ENCODE results near the gene DHFR. TPM values are rescaled to one million over a fixed set of nuclear protein-coding genes. Genes with fewer than 3 reads are reported as not detected.

DHFR gene
- total RNA-seq, 2 experiments from 2014 or later, result 107 to 112 TPM

- intact Hi-C loops (cut with micrococcal nuclease), result no loop called here
- no peaks in the 10 kb centered on the region for H3K27me3 Mint-ChIP-seq (ENCODE audit: low read depth)
- no peak overlapping the region for H3K27ac Mint-ChIP-seq
- no peaks in the 10 kb centered on the region for H3K4me1 Mint-ChIP-seq (ENCODE audit: low read depth)
- H3K4me3 Mint-ChIP-seq, result no peak overlapping the region
- H3K9me3 Mint-ChIP-seq, result peaks cover 1% of the 10 kb centered on the region
- DNase-seq, result no peak
- CTCF ChIA-PET, result interaction anchor here (0.6 to 1.3 kb wide), 2 partner anchors 57 to 108 kb away, joined by 3 read pairs; no protein-coding TSS in a partner anchor
- H3K36me3 Mint-ChIP-seq (ENCODE audit: low read depth), result peaks cover 5% of the 10 kb centered on the region
Observed at GRCh38 chr5:80615266-80615914, 39.4 kb downstream of the DHFR start.

GRCh38 chr5:80609692-80610091 lies 45.1 kb downstream of the DHFR start:
- Mint-ChIP-seq H3K27me3 (ENCODE audit: low read depth) (no peaks in the 10 kb centered on the region), H3K27ac (no peak overlapping the region), H3K9me3 (peaks cover 1% of the 10 kb centered on the region), H3K4me3 (no peak overlapping the region), H3K4me1 (ENCODE audit: low read depth) (no peaks in the 10 kb centered on the region), H3K36me3 (ENCODE audit: low read depth) (no peaks in the 10 kb centered on the region)
- intact Hi-C loops (cut with micrococcal nuclease), result no loop called here
- no peak for DNase-seq
- CTCF ChIA-PET, result no interaction called here

DNA sequence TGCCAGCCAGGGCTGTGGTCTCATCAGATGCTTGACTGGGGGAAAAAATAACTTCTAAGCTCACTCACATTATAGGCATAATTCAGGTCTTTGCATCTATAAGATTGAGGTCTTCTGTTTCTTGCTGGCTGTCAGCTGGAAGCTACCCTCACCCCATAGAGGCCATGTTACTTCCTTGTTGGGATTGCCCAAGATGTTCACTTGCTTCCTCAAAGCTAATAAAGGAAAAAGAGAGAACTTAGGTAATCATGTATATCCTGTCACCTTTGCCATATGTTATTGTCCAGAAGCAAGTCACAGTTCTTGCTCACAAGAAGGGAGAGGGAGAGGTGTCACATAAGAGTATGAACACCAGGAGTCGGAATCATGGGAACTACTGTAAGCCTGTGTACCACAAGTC lies 46.1 kb downstream of the DHFR start:
- Mint-ChIP-seq H3K27ac (no peak overlapping the region), H3K27me3 (ENCODE audit: low read depth) (no peaks in the 10 kb centered on the region), H3K4me1 (ENCODE audit: low read depth) (no peaks in the 10 kb centered on the region), H3K36me3 (ENCODE audit: low read depth) (no peaks in the 10 kb centered on the region), H3K4me3 (no peak overlapping the region), H3K9me3 (peaks cover 1% of the 10 kb centered on the region)
- CTCF ChIA-PET, result no interaction called here
- DNase-seq, result no peak
- intact Hi-C loops (cut with micrococcal nuclease), result no loop called here

DNA sequence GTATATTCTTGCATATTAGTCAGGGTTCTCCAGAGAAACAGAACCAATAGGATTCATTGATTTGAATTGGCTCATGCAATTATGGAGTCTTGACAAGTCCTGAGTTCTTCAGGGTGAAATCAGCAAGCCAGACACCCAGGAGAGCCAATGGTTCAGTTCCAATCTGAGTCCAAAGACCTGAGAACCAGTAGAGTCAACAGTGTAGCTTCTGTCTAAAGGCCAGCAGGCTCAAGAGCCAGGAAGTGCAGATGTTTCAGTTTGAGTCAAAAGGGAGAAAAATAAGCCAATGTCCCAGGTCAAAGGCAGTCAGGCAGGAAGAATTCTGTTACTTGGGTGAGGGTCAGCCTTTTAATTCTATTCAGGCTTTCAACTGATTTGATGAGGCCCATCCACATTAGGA lies 47.0 kb downstream of the DHFR start:
- Mint-ChIP-seq H3K36me3 (ENCODE audit: low read depth) (no peaks in the 10 kb centered on the region), H3K27ac (no peak overlapping the region), H3K4me1 (ENCODE audit: low read depth) (no peaks in the 10 kb centered on the region), H3K4me3 (no peak overlapping the region), H3K27me3 (ENCODE audit: low read depth) (no peaks in the 10 kb centered on the region), H3K9me3 (peaks cover 1% of the 10 kb centered on the region)
- intact Hi-C loops (cut with micrococcal nuclease), result no loop called here
- no peak for DNase-seq
- CTCF ChIA-PET, result no interaction called here

GRCh38 chr5:80607343-80607742 lies 47.4 kb downstream of the DHFR start:
- Mint-ChIP-seq H3K27me3 (ENCODE audit: low read depth) (no peaks in the 10 kb centered on the region), H3K27ac (no peak overlapping the region), H3K4me3 (no peak overlapping the region), H3K36me3 (ENCODE audit: low read depth) (no peaks in the 10 kb centered on the region), H3K9me3 (peaks cover 1% of the 10 kb centered on the region), H3K4me1 (ENCODE audit: low read depth) (no peaks in the 10 kb centered on the region)
- intact Hi-C loops (cut with micrococcal nuclease), result no loop called here
- no peak for DNase-seq
- CTCF ChIA-PET, result no interaction called here

DNA sequence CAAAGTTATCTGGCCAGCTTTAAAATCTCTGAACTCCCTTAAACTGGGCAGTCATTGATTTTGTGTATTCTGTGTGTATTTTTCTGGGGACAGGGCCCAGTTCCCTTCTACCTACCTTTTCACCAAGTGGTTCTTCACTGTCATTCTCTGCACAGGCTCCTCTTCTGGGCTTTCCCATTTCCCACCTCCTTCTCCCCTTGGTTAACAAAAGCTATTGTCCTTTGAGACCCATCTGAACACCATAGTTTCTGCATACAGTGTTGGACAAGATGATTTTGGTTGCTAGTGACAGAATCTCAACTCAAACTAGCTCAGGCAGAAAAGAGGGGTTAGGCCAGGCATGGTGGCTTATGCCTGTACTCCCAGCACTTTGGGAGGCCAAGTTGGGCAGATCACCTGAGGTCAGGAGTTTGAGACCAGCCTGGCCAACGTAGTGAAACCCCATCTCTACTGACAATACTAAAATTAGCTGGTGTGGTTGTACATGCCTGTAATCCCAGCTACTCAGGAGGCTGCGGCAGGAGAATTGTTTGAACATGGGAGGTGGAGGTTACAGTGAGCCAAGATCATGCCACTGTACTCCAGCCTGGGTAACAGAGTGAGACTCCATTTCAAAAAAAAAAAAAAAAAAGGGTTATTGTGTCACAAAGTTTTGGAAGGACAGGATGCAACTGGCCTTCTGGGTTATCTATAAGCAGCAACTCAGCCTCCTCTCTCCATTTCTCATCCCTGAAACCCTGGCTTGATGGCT lies 53.7 kb downstream of the DHFR start:
- Mint-ChIP-seq H3K4me3 (no peak overlapping the region), H3K36me3 (ENCODE audit: low read depth) (no peaks in the 10 kb centered on the region), H3K27me3 (ENCODE audit: low read depth) (no peaks in the 10 kb centered on the region), H3K4me1 (ENCODE audit: low read depth) (no peaks in the 10 kb centered on the region), H3K27ac (no peak overlapping the region), H3K9me3 (no peaks in the 10 kb centered on the region)
- intact Hi-C loops (cut with micrococcal nuclease), result no loop called here
- CTCF ChIA-PET, result interaction anchor here (0.7 kb wide), 1 partner anchor 848 kb away, joined by 4 read pairs; no protein-coding TSS in a partner anchor
- DNase-seq, result no peak

- H3K4me1 Mint-ChIP-seq (ENCODE audit: low read depth), result no peaks in the 10 kb centered on the region
- intact Hi-C loops (cut with micrococcal nuclease), result no loop called here
- H3K9me3 Mint-ChIP-seq, result no peaks in the 10 kb centered on the region
- H3K27me3 Mint-ChIP-seq (ENCODE audit: low read depth), result no peaks in the 10 kb centered on the region
- H3K27ac Mint-ChIP-seq, result no peak overlapping the region
- no peak for DNase-seq
- CTCF ChIA-PET, result no interaction called here
- H3K4me3 Mint-ChIP-seq, result no peak overlapping the region
- no peaks in the 10 kb centered on the region for H3K36me3 Mint-ChIP-seq (ENCODE audit: low read depth)
Observed at GRCh38 chr5:80597500-80597899, 57.3 kb downstream of the DHFR start.

DNA sequence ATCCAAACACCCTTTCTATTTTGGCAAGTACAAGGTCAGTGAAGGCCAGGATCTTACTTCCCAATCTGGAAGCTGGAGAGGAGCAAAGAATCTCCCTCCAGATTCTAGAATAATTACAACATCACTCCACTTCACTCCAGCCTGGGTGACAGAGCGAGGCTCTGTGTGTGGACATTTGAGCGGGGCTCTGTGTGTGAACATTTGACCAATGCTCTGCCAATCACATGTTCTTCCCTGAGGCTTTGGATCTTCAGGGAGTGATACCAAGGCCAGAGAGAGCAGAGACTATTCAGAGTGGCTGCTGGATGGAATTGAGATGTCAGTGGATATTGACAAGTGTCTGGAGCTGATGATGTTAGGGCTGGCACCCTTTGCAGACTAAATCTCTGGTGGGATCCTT lies 60.0 kb downstream of the DHFR start:
- no peaks in the 10 kb centered on the region for H3K9me3 Mint-ChIP-seq
- no peak overlapping the region for H3K4me3 Mint-ChIP-seq
- no peaks in the 10 kb centered on the region for H3K4me1 Mint-ChIP-seq (ENCODE audit: low read depth)
- intact Hi-C loops (cut with micrococcal nuclease), result no loop called here
- no peaks in the 10 kb centered on the region for H3K27me3 Mint-ChIP-seq (ENCODE audit: low read depth)
- DNase-seq, result no peak
- H3K36me3 Mint-ChIP-seq (ENCODE audit: low read depth), result no peaks in the 10 kb centered on the region
- CTCF ChIA-PET, result no interaction called here
- H3K27ac Mint-ChIP-seq, result no peak overlapping the region

DNA sequence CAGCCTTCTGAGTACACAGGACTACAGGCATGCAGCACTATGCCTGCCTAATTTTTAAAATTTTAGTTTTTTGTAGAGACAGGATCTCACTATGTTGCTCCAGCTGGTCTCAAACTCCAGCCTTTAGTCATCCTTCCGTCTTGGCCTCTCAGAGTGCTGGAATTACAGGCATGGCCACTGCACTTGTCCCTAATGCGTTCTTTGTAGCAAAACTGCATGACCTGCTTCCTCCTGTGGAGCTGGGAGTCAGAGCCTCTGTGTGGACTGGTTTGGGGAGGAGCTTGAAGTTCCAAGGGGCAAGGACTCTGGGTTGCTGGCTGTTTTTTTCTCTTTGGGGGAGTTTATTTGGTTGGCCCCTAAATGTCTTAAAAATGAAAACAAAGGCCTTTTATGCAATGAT lies 62.0 kb downstream of the DHFR start:
- no peak for DNase-seq
- no peaks in the 10 kb centered on the region for H3K27me3 Mint-ChIP-seq (ENCODE audit: low read depth)
- no peaks in the 10 kb centered on the region for H3K36me3 Mint-ChIP-seq (ENCODE audit: low read depth)
- intact Hi-C loops (cut with micrococcal nuclease), result no loop called here
- no peak overlapping the region for H3K4me3 Mint-ChIP-seq
- H3K4me1 Mint-ChIP-seq (ENCODE audit: low read depth), result no peaks in the 10 kb centered on the region
- CTCF ChIA-PET, result interaction anchor here (0.7 kb wide), 1 partner anchor 501 kb away, joined by 3 read pairs; no protein-coding TSS in a partner anchor
- H3K9me3 Mint-ChIP-seq, result no peaks in the 10 kb centered on the region
- no peak overlapping the region for H3K27ac Mint-ChIP-seq

- Mint-ChIP-seq H3K27me3 (ENCODE audit: low read depth) (no peaks in the 10 kb centered on the region), H3K4me3 (no peak overlapping the region), H3K4me1 (ENCODE audit: low read depth) (no peaks in the 10 kb centered on the region), H3K9me3 (no peaks in the 10 kb centered on the region), H3K36me3 (ENCODE audit: low read depth) (no peaks in the 10 kb centered on the region), H3K27ac (no peak overlapping the region)
- CTCF ChIA-PET, result interaction anchor here (0.7 kb wide), 1 partner anchor 500 kb away, joined by 3 read pairs; no protein-coding TSS in a partner anchor
- intact Hi-C loops (cut with micrococcal nuclease), result no loop called here
- no peak for DNase-seq
Observed at GRCh38 chr5:80592105-80592504, 62.7 kb downstream of the DHFR start.

GRCh38 chr5:80591352-80591751 lies 63.4 kb downstream of the DHFR start:
- Mint-ChIP-seq H3K9me3 (no peaks in the 10 kb centered on the region), H3K27ac (no peak overlapping the region), H3K4me1 (ENCODE audit: low read depth) (no peaks in the 10 kb centered on the region), H3K36me3 (ENCODE audit: low read depth) (no peaks in the 10 kb centered on the region), H3K4me3 (no peak overlapping the region), H3K27me3 (ENCODE audit: low read depth) (no peaks in the 10 kb centered on the region)
- intact Hi-C loops (cut with micrococcal nuclease), result no loop called here
- CTCF ChIA-PET, result no interaction called here
- DNase-seq, result no peak

GRCh38 chr5:80590766-80591165 lies 64.0 kb downstream of the DHFR start:
- no peak overlapping the region for H3K27ac Mint-ChIP-seq
- DNase-seq, result no peak
- no peak overlapping the region for H3K4me3 Mint-ChIP-seq
- no peaks in the 10 kb centered on the region for H3K4me1 Mint-ChIP-seq (ENCODE audit: low read depth)
- no peaks in the 10 kb centered on the region for H3K9me3 Mint-ChIP-seq
- no peaks in the 10 kb centered on the region for H3K36me3 Mint-ChIP-seq (ENCODE audit: low read depth)
- H3K27me3 Mint-ChIP-seq (ENCODE audit: low read depth), result no peaks in the 10 kb centered on the region
- intact Hi-C loops (cut with micrococcal nuclease), result no loop called here
- CTCF ChIA-PET, result no interaction called here

DNA sequence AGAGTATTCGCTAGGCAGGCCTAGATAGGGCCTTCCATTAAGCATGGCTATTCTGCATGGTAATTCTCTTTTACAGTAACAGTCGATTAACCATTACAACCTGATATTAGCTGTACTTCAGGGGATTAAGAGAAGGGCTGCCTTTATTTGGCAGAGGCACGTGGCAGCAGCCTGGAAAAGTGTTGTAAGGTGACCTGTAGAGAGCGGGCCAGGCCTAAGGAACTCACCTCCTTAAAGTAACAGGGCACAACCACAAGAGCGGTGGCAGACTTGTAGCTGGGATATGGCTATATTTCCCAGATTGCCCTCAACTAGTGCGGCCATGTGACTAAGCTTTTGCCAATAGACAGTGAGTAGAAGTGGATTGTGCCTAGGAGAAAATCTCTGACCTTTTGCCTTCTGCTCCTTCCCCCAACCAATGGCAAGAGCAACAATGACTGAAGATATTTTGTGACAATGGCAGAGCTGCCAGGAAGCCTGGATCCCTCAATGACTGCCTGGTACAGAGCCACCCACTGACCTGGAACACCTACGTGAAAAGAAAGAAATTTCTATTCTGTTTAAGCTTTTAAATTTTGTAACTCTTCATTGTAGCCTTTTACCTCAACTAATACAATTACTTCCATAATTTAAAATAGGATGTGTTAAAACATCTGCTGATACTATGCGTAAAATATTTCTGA lies 65.8 kb downstream of the DHFR start:
- DNase-seq, result no peak
- Mint-ChIP-seq H3K4me3 (no peak overlapping the region), H3K4me1 (ENCODE audit: low read depth) (no peaks in the 10 kb centered on the region), H3K27me3 (ENCODE audit: low read depth) (peaks cover 3% of the 10 kb centered on the region), H3K9me3 (no peaks in the 10 kb centered on the region), H3K36me3 (ENCODE audit: low read depth) (no peaks in the 10 kb centered on the region), H3K27ac (no peak overlapping the region)
- CTCF ChIA-PET, result no interaction called here
- intact Hi-C loops (cut with micrococcal nuclease), result no loop called here

All from activated naive CD4-positive, alpha-beta T cell treated with anti-CD3 and anti-CD28 coated beads for 36 hours (primary cell).